BJ (cell line): ENCODE data around the gene HIVEP1. TPM values are rescaled to one million over a fixed set of nuclear protein-coding genes. Genes with fewer than 3 reads are reported as not detected.

Experiments used
- CTCF ChIA-PET: fragments of 350-600 bp; formaldehyde crosslinking; extraction: SDS; loops from one replicate; lab custom pipeline; 2021; ENCODE audit warnings: antibody characterized with exemption, inconsistent platforms; lab: Yijun Ruan, JAX
- POLR2A ChIA-PET: fragments of 300-600 bp; sonication (Branson Sonifier 250); formaldehyde crosslinking; extraction: SDS; loops from one replicate; lab custom pipeline; 2021; ENCODE audit warnings: antibody characterized with exemption; lab: Charles Lee
- DNase-seq: peaks from one replicate; pipeline ENCODE4 v3.0.0-alpha.2; 2011; ENCODE audit warnings: low read depth
- H3K27me3 ChIP-seq: 2 replicates; pipeline ENCODE4 v1.6.0; 2011; ENCODE audit warnings: low read length; ENCODE audit not compliant: control insufficient read depth, insufficient read depth
- H3K36me3 ChIP-seq: 2 replicates; pipeline ENCODE4 v1.5.1; 2011; ENCODE audit warnings: low read length; ENCODE audit not compliant: control insufficient read depth, insufficient read depth
- H3K4me3 ChIP-seq: 2 replicates; pipeline ENCODE4 v1.5.1; 2011; ENCODE audit warnings: low read depth, mild to moderate bottlenecking, control low read depth, low read length
- polyA plus RNA-seq: library from polyadenylated mRNA; depleted of rRNA; stranded (reverse); fragments of >200 nt; gene quantifications from 2 replicates; pipeline ENCODE4 v1.2.3, GENCODE V29; 2011
- TF ChIP-seq, protein P1 (sequence below): IDR thresholded peaks from 2 replicates; pipeline ENCODE4 v1.5.1; 2011; ENCODE audit warnings: low read depth, mild to moderate bottlenecking, control low read depth, inconsistent platforms, low read length, moderate library complexity; ENCODE audit not compliant: insufficient read depth

Gene HIVEP1
- polyA plus RNA-seq, 1 experiment: 17.1 TPM

DNA sequence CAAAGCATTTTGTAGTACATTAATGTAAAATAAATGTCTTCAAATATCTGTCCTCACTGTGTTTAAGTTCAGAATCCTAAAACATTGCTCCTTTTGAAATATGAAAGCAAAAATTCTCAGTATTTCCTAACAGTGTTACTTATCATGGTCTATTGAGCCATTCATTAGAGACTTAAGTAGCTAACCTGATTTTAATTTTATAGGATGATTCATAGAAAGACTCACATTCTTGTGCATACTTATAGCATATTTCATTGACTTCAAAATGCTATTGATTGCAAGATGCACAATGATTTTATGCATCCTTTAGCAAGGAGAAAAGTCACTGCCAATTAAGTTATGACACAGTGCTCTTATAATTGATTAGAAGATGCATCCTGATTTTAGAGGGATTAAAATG is 85.7 kb downstream of the HIVEP1 start:
- ChIA-PET POLR2A (no interaction called here), CTCF (no interaction called here)
- DNase-seq: peak; percentile 9
- H3K36me3 ChIP-seq: no peaks in the 10 kb centered on the region
- no peaks in the 10 kb centered on the region for H3K27me3 ChIP-seq
- no peak overlapping the region for H3K4me3 ChIP-seq
- TF ChIP-seq, protein P1, sequence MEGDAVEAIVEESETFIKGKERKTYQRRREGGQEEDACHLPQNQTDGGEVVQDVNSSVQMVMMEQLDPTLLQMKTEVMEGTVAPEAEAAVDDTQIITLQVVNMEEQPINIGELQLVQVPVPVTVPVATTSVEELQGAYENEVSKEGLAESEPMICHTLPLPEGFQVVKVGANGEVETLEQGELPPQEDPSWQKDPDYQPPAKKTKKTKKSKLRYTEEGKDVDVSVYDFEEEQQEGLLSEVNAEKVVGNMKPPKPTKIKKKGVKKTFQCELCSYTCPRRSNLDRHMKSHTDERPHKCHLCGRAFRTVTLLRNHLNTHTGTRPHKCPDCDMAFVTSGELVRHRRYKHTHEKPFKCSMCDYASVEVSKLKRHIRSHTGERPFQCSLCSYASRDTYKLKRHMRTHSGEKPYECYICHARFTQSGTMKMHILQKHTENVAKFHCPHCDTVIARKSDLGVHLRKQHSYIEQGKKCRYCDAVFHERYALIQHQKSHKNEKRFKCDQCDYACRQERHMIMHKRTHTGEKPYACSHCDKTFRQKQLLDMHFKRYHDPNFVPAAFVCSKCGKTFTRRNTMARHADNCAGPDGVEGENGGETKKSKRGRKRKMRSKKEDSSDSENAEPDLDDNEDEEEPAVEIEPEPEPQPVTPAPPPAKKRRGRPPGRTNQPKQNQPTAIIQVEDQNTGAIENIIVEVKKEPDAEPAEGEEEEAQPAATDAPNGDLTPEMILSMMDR: no peak

DNA sequence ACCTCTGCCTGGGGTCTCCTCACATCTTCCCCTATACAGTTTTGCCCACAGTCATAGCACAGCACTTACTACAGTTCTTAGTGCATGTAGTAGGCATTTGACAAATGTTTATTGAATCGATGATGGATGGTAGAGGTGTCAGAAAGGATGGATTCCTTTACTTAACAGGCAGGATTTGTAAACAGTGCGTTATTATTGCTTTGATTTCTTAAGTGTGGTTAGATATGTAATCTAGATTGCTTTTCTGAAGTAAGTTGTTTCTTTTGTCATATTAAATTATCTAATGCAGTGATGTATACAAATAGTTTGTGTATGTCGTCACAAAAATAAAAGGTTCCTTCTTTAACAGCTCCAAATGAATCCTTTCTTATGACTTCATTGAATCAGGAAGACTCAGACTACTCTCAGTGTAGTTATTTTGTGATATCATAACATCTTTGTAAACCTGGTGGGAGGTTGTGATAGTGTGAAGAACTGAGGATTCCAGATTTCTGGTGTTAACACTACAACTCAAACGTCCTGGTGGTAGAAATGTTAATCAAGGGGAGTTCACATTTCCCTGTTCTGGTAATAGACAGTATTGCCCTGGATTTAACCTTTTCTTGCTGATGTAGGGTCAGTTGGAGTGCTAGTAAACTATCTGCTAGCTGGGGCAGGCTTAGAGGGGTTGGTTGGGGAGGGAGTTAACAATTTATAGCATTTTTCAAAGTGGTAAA is 87.7 kb downstream of the HIVEP1 start:
- Histone ChIP-seq H3K4me3 (no peak overlapping the region), H3K36me3 (no peaks in the 10 kb centered on the region), H3K27me3 (no peaks in the 10 kb centered on the region)
- POLR2A ChIA-PET: no interaction called here
- CTCF ChIA-PET: no interaction called here
- DNase-seq: no peak
- TF ChIP-seq, protein P1: no peak

DNA sequence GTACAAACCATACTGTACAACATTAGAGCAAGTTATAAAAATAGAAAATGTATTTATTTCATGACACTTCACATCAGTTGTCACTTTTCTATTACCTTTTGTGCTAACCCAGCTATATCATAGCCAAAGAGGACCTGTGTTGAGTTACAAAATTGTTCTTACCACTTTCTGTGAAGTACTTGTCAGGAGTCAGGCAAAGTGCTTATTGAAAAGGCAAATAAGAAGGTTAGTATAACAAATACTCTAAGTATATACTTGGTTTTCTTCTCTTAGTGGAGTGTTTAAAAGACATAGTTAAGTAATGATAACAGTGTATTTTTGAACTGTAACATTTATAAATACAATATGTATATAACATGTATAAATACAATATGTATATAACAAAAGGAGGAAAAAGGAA is 88.9 kb downstream of the HIVEP1 start:
- Histone ChIP-seq H3K4me3 (no peak overlapping the region), H3K36me3 (no peaks in the 10 kb centered on the region), H3K27me3 (no peaks in the 10 kb centered on the region)
- no peak for DNase-seq
- TF ChIP-seq, protein P1: no peak
- CTCF ChIA-PET: no interaction called here
- POLR2A ChIA-PET: no interaction called here

DNA sequence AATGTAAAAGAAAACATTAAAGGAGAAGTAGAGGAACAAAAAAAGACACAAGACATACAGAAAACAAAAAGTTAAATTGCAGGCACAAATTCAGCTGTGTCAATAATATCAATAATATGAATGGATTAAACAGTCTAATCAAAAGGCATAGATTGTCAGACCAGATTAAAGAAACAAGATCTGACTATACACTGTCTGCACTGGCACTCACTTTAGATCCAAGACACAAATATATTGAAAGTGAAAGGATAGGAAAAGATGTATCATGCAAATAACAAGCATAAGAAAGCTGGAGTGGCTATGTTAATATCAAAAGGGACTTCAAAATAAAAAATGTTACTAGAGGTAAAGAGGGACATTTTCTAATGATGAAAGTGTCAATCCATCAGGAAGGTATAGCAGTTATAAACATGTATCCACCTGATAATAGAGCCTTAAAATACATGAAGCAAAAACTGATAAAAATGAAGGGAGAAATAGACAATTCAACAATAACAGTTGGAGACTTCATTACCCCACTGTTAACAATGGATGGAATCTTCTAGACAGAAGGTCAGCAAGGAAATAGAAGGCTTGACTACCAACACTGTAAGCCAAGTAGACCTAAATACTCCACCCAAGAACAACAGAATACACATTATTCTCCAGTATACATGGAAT is 89.7 kb downstream of the HIVEP1 start:
- DNase-seq: no peak
- Histone ChIP-seq H3K36me3 (no peaks in the 10 kb centered on the region), H3K4me3 (no peak overlapping the region), H3K27me3 (no peaks in the 10 kb centered on the region)
- ChIA-PET POLR2A (no interaction called here), CTCF (no interaction called here)
- TF ChIP-seq, protein P1: no peak

- DNase-seq: no peak
- TF ChIP-seq, protein P1: no peak
- Histone ChIP-seq H3K36me3 (no peaks in the 10 kb centered on the region), H3K27me3 (no peaks in the 10 kb centered on the region), H3K4me3 (no peak overlapping the region)
- CTCF ChIA-PET: interaction anchor here (0.8 to 1.0 kb wide), 2 partner anchors 9 to 446 kb away, joined by 3 read pairs; no protein-coding TSS in a partner anchor
- POLR2A ChIA-PET: no interaction called here
These were observed 90.2 kb downstream of the HIVEP1 start for GRCh38 chr6:12102350-12102749.
